Loucy (cell line): ENCODE data around the gene PLPP6.

Experiments
- H2AFZ ChIP-seq: fragments of 200-600 bp; sonication (generic); 2 replicates; pipeline ENCODE4 v1.6.0; 2016; ENCODE audit warnings: antibody characterized with exemption, mild to moderate bottlenecking, low read length, moderate library complexity
- H3F3A ChIP-seq: fragments of 200-600 bp; 2 replicates; pipeline ENCODE4 v1.6.0; 2016; ENCODE audit warnings: antibody characterized with exemption, low read depth, mild to moderate bottlenecking
- H3K27me3 ChIP-seq: fragments of 200-600 bp; sonication (generic); 2 replicates; pipeline ENCODE4 v1.6.1; 2014; ENCODE audit warnings: low read length, mild to moderate bottlenecking; ENCODE audit not compliant: insufficient read depth, poor library complexity, severe bottlenecking
- H3K36me3 ChIP-seq: fragments of 200-600 bp; sonication (generic); 2 replicates; pipeline ENCODE4 v1.6.1; 2016; ENCODE audit warnings: low read length; ENCODE audit not compliant: insufficient read depth
- H3K4me1 ChIP-seq: fragments of 200-600 bp; sonication (generic); 2 replicates; pipeline ENCODE4 v1.5.1; 2014; ENCODE audit warnings: low read length, mild to moderate bottlenecking; ENCODE audit not compliant: insufficient read depth, poor library complexity, severe bottlenecking
- H3K4me2 ChIP-seq: fragments of 200-600 bp; sonication (generic); 2 replicates; pipeline ENCODE4 v1.6.0; 2014; ENCODE audit warnings: antibody characterized with exemption, low read length, low read depth, mild to moderate bottlenecking; ENCODE audit not compliant: poor library complexity, severe bottlenecking
- H3K4me3 ChIP-seq: fragments of 200-600 bp; sonication (generic); 2 replicates; pipeline ENCODE4 v1.5.1; 2014; ENCODE audit warnings: low read length, mild to moderate bottlenecking, mixed read lengths; ENCODE audit not compliant: poor library complexity, severe bottlenecking
- H3K79me2 ChIP-seq: fragments of 200-600 bp; sonication (generic); 2 replicates; pipeline ENCODE4 v1.6.1; 2014; ENCODE audit warnings: low read length; ENCODE audit not compliant: insufficient read depth
- H3K9ac ChIP-seq: fragments of 200-600 bp; sonication (generic); 2 replicates; pipeline ENCODE4 v1.6.0; 2014; ENCODE audit warnings: mild to moderate bottlenecking, low read depth, low read length, moderate library complexity; ENCODE audit not compliant: poor library complexity, severe bottlenecking
- H3K9me2 ChIP-seq: fragments of 200-600 bp; sonication (generic); replicated peaks from 2 replicates; pipeline ENCODE4 v1.6.1; 2016; ENCODE audit warnings: low read depth, low read length, mixed read lengths
- H3K9me3 ChIP-seq: fragments of 200-600 bp; sonication (generic); 2 replicates; pipeline ENCODE4 v1.6.1; 2014; ENCODE audit warnings: mild to moderate bottlenecking, antibody characterized with exemption, low read length, low read depth; ENCODE audit not compliant: insufficient read depth
- H4K20me1 ChIP-seq: fragments of 200-600 bp; sonication (generic); 2 replicates; pipeline ENCODE4 v1.6.0; 2014; ENCODE audit warnings: antibody characterized with exemption, low read length, mild to moderate bottlenecking; ENCODE audit not compliant: insufficient read depth, poor library complexity, severe bottlenecking
- CTCF ChIP-seq: fragments of 200-600 bp; sonication (generic); conservative IDR thresholded peaks from 2 replicates; pipeline ENCODE4 v1.5.1; 2014; ENCODE audit warnings: mild to moderate bottlenecking, antibody characterized with exemption, low read length
- EZH2phosphoT487 ChIP-seq: fragments of 200-600 bp; IDR thresholded peaks from 2 replicates; pipeline ENCODE4 v1.6.1; 2018; ENCODE audit warnings: antibody characterized with exemption, mild to moderate bottlenecking, moderate library complexity, borderline replicate concordance

The PLPP6 gene

GRCh38 chr9:4671737-4672136 is 9.6 kb downstream of the PLPP6 start:
- TF ChIP-seq EZH2phosphoT487 (no peak), CTCF (no peak)
- H3K4me2 ChIP-seq, result no peak overlapping the region
- H2AFZ ChIP-seq, result no peak overlapping the region
- peaks cover 2% of the 10 kb centered on the region for H3K27me3 ChIP-seq
- no peaks in the 10 kb centered on the region for H3K9me2 ChIP-seq
- peaks cover 2% of the 10 kb centered on the region for H3K4me1 ChIP-seq
- no peak overlapping the region for H3K4me3 ChIP-seq
- H3F3A ChIP-seq, result no peaks in the 10 kb centered on the region
- no peak overlapping the region for H3K9ac ChIP-seq
- H3K9me3 ChIP-seq, result no peaks in the 10 kb centered on the region
- H4K20me1 ChIP-seq, result no peaks in the 10 kb centered on the region
- H3K36me3 ChIP-seq, result no peaks in the 10 kb centered on the region
- no peaks in the 10 kb centered on the region for H3K79me2 ChIP-seq

GRCh38 chr9:4674783-4675182 is 12.7 kb downstream of the PLPP6 start:
- no peak for TF ChIP-seq EZH2phosphoT487
- TF ChIP-seq CTCF, result no peak
- Histone ChIP-seq H3F3A (0 out of 2 replicates have a peak, but pooled peaks cover 3% of the 10 kb centered on the region), H3K4me3 (no peak overlapping the region), H3K9ac (no peak overlapping the region), H3K9me3 (no peaks in the 10 kb centered on the region), H3K79me2 (peaks cover under 1% of the 10 kb centered on the region; the same call in 1 of the 2 replicates), H3K4me1 (peaks cover 8% of the 10 kb centered on the region), H3K4me2 (no peak overlapping the region), H3K27me3 (no peaks in the 10 kb centered on the region), H3K36me3 (no peaks in the 10 kb centered on the region), H2AFZ (no peak overlapping the region), H3K9me2 (no peaks in the 10 kb centered on the region), H4K20me1 (no peaks in the 10 kb centered on the region)

- Histone ChIP-seq H3K4me1 (peaks cover 21% of the 10 kb centered on the region), H3F3A (0 out of 2 replicates have a peak, but pooled peaks cover 3% of the 10 kb centered on the region), H3K4me2 (no peak overlapping the region), H3K36me3 (no peaks in the 10 kb centered on the region), H3K9me3 (no peaks in the 10 kb centered on the region), H3K9ac (no peak overlapping the region), H3K27me3 (no peaks in the 10 kb centered on the region), H3K4me3 (no peak overlapping the region), H4K20me1 (peaks cover 6% of the 10 kb centered on the region), H3K79me2 (peaks cover 24% of the 10 kb centered on the region), H2AFZ (no peak overlapping the region), H3K9me2 (no peaks in the 10 kb centered on the region)
- no peak for TF ChIP-seq EZH2phosphoT487
- TF ChIP-seq CTCF, result no peak
Observed at GRCh38 chr9:4677392-4677791, 15.3 kb downstream of the PLPP6 start.
